ENCODE measurements around the gene LRRC36. TPM values are rescaled to one million over a fixed set of nuclear protein-coding genes. Genes with fewer than 3 reads are reported as not detected.

The LRRC36 gene
- polyA plus RNA-seq, 1 donor (not counting 4 experiments of a cell fraction or from before 2014, with no cell fraction given): not detected

DNA sequence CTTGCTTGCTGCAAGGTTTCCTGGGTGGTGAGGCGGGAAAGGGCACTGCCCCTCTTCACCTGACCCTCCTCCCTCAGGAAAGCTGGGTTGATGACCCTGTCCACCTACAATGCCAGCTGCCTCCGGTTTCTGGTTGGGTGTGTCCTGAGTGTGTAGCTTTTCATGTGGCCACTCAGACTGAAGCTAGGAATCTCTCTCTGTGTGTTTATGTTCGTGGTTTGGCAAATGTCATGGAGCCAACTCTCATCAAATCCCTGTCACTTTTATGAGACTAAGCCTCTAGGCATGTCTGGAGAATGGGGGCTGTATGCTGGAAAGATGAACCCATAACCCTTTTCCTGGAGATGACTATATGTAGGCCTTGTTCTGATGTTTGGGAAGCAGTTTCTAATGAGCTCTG, 30.2 kb upstream of the LRRC36 start:
- dilution Hi-C loops (cut with MboI; ENCODE audit: extremely low pct_ligation_motif_present, low sequenced_read_pairs): no loop called here
- no peak overlapping the region for H2AFZ ChIP-seq (ENCODE audit: control insufficient read depth, low read length)
- H3K79me2 ChIP-seq (ENCODE audit: control insufficient read depth, insufficient read depth, low read length): no peaks in the 10 kb centered on the region
- H3K4me1 ChIP-seq (ENCODE audit: control insufficient read depth, extremely low read depth, insufficient read depth, low read length): no peaks in the 10 kb centered on the region
- H3K27ac ChIP-seq (ENCODE audit: control insufficient read depth, insufficient read depth, low read length): no peak overlapping the region
- H3K4me3 ChIP-seq (ENCODE audit: control insufficient read depth in 2 of 3, extremely low read depth in 1 of 3, insufficient read depth in 2 of 3, low read depth in 1 of 3, low read length in 3 of 3): no peak overlapping the region
- H3K9me3 ChIP-seq (ENCODE audit: control insufficient read depth, low read depth, low read length): no peaks in the 10 kb centered on the region
- DNase-seq (ENCODE audit: low read depth, low spot score): no peak
- H4K20me1 ChIP-seq (ENCODE audit: control insufficient read depth, extremely low read depth, insufficient read depth, low read length): no peaks in the 10 kb centered on the region
- no peak overlapping the region for H3K9ac ChIP-seq (ENCODE audit: control insufficient read depth, extremely low read depth, insufficient read depth, low read length)
- peaks cover 51% of the 10 kb centered on the region for H3K27me3 ChIP-seq (ENCODE audit: control insufficient read depth, extremely low read depth, insufficient read depth, low read length)
- no peaks in the 10 kb centered on the region for H3K9me1 ChIP-seq (ENCODE audit: control insufficient read depth, extremely low read depth, insufficient read depth, low read length)
- no peak overlapping the region for H3K4me2 ChIP-seq (ENCODE audit: control insufficient read depth, extremely low read depth, insufficient read depth, low read depth, low read length)
- no peak for FAIRE-seq
- no peaks in the 10 kb centered on the region for H3K36me3 ChIP-seq (ENCODE audit: control insufficient read depth in 2 of 2, extremely low read depth in 1 of 2, insufficient read depth in 2 of 2, low read length in 2 of 2)
- TF ChIP-seq, protein P1, sequence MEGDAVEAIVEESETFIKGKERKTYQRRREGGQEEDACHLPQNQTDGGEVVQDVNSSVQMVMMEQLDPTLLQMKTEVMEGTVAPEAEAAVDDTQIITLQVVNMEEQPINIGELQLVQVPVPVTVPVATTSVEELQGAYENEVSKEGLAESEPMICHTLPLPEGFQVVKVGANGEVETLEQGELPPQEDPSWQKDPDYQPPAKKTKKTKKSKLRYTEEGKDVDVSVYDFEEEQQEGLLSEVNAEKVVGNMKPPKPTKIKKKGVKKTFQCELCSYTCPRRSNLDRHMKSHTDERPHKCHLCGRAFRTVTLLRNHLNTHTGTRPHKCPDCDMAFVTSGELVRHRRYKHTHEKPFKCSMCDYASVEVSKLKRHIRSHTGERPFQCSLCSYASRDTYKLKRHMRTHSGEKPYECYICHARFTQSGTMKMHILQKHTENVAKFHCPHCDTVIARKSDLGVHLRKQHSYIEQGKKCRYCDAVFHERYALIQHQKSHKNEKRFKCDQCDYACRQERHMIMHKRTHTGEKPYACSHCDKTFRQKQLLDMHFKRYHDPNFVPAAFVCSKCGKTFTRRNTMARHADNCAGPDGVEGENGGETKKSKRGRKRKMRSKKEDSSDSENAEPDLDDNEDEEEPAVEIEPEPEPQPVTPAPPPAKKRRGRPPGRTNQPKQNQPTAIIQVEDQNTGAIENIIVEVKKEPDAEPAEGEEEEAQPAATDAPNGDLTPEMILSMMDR (optimal IDR thresholded peaks at IDR 0.05 in 1 of 3, IDR thresholded peaks at IDR 0.05 in 1 of 3, conservative IDR thresholded peaks at IDR 0.05 in 1 of 3; ENCODE audit: extremely low read depth in 1 of 3, insufficient read depth in 2 of 3, low read length in 3 of 3): no peak
- TF ChIP-seq EZH2 (IDR thresholded peaks at IDR 0.05; ENCODE audit: low read length): no peak

DNA sequence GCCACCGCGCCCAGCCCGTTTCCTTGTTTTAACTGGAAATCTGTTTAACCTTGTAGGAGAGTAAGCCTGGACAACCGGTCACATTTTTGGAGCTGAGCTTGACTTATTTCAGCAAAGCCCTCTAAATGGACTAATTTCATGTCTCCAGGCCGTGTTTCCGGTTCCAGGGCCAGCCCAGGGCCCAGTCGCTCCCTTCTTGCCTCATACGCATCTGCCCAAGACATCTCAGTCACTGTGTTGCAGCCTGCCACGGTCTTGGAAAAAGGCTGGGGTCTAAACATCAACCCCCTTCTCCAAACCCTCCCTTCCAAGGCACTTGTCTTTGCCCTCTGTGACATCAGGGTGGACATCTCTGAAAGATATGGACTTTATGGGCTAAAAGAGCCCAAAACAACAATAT, 28.3 kb upstream of the LRRC36 start:
- dilution Hi-C loops (cut with MboI; ENCODE audit: extremely low pct_ligation_motif_present, low sequenced_read_pairs): no loop called here
- Histone ChIP-seq H3K9me3 (ENCODE audit: control insufficient read depth, low read depth, low read length) (no peaks in the 10 kb centered on the region), H3K4me1 (ENCODE audit: control insufficient read depth, extremely low read depth, insufficient read depth, low read length) (no peaks in the 10 kb centered on the region), H3K27ac (ENCODE audit: control insufficient read depth, insufficient read depth, low read length) (no peak overlapping the region), H2AFZ (ENCODE audit: control insufficient read depth, low read length) (no peak overlapping the region), H3K9ac (ENCODE audit: control insufficient read depth, extremely low read depth, insufficient read depth, low read length) (no peak overlapping the region), H3K9me1 (ENCODE audit: control insufficient read depth, extremely low read depth, insufficient read depth, low read length) (no peaks in the 10 kb centered on the region), H3K4me3 (ENCODE audit: control insufficient read depth in 2 of 3, extremely low read depth in 1 of 3, insufficient read depth in 2 of 3, low read depth in 1 of 3, low read length in 3 of 3) (no peak overlapping the region), H3K36me3 (ENCODE audit: control insufficient read depth in 2 of 2, extremely low read depth in 1 of 2, insufficient read depth in 2 of 2, low read length in 2 of 2) (no peaks in the 10 kb centered on the region), H3K27me3 (ENCODE audit: control insufficient read depth, extremely low read depth, insufficient read depth, low read length) (peaks cover 47% of the 10 kb centered on the region), H3K79me2 (ENCODE audit: control insufficient read depth, insufficient read depth, low read length) (no peaks in the 10 kb centered on the region), H3K4me2 (ENCODE audit: control insufficient read depth, extremely low read depth, insufficient read depth, low read depth, low read length) (no peak overlapping the region), H4K20me1 (ENCODE audit: control insufficient read depth, extremely low read depth, insufficient read depth, low read length) (no peaks in the 10 kb centered on the region)
- FAIRE-seq: no peak
- no peak for TF ChIP-seq EZH2 (IDR thresholded peaks at IDR 0.05; ENCODE audit: low read length)
- TF ChIP-seq, protein P1 (optimal IDR thresholded peaks at IDR 0.05 in 1 of 3, IDR thresholded peaks at IDR 0.05 in 1 of 3, conservative IDR thresholded peaks at IDR 0.05 in 1 of 3; ENCODE audit: extremely low read depth in 1 of 3, insufficient read depth in 2 of 3, low read length in 3 of 3): no peak
- no peak for DNase-seq (ENCODE audit: low read depth, low spot score)

Data from keratinocyte (primary cell).